Mucosa of stomach (tissue), 1 donor: ENCODE measurements around the gene RASSF3.

Experiments
- H3K27me3 ChIP-seq: one replicate; pipeline ENCODE4 v1.7.0; 2013; ENCODE audit warnings: mild to moderate bottlenecking, low read length; ENCODE audit not compliant: control insufficient read depth, insufficient read depth
- H3K36me3 ChIP-seq: one replicate; pipeline ENCODE4 v1.7.0; 2013; ENCODE audit warnings: low read length; ENCODE audit not compliant: control insufficient read depth, insufficient read depth
- H3K4me1 ChIP-seq: one replicate; pipeline ENCODE4 v1.7.0; 2013; ENCODE audit warnings: mild to moderate bottlenecking, low read length; ENCODE audit not compliant: control insufficient read depth, insufficient read depth
- H3K4me3 ChIP-seq: one replicate; pipeline ENCODE4 v1.7.0; 2013; ENCODE audit warnings: low read length
- H3K9ac ChIP-seq: one replicate; pipeline ENCODE4 v1.7.0; 2013; ENCODE audit warnings: mild to moderate bottlenecking, low read length, moderate library complexity
- H3K9me3 ChIP-seq: one replicate; pipeline ENCODE4 v1.7.0; 2013; ENCODE audit warnings: mild to moderate bottlenecking, low read length, moderate library complexity; ENCODE audit not compliant: control insufficient read depth
- donor health status: Pancreatic carcinoma.

Gene RASSF3

GRCh38 chr12:64691227-64691794 is 81.0 kb downstream of the RASSF3 start:
- H3K4me3 ChIP-seq, result no peak overlapping the region
- H3K9me3 ChIP-seq, result no peaks in the 10 kb centered on the region
- no peaks in the 10 kb centered on the region for H3K36me3 ChIP-seq
- H3K27me3 ChIP-seq, result no peaks in the 10 kb centered on the region
- no peak overlapping the region for H3K9ac ChIP-seq
- peaks cover 12% of the 10 kb centered on the region for H3K4me1 ChIP-seq

GRCh38 chr12:64691795-64692583 is 81.7 kb downstream of the RASSF3 start:
- Histone ChIP-seq H3K4me3 (no peak overlapping the region), H3K27me3 (no peaks in the 10 kb centered on the region), H3K4me1 (peaks cover 12% of the 10 kb centered on the region), H3K9me3 (no peaks in the 10 kb centered on the region), H3K36me3 (no peaks in the 10 kb centered on the region), H3K9ac (no peak overlapping the region)

- Histone ChIP-seq H3K9ac (no peak overlapping the region), H3K9me3 (no peaks in the 10 kb centered on the region), H3K27me3 (no peaks in the 10 kb centered on the region), H3K4me1 (peaks cover 5% of the 10 kb centered on the region), H3K36me3 (no peaks in the 10 kb centered on the region), H3K4me3 (no peak overlapping the region)
Measured at GRCh38 chr12:64694130-64695040, 84.1 kb downstream of the RASSF3 start.

- Histone ChIP-seq H3K9me3 (no peaks in the 10 kb centered on the region), H3K4me1 (peaks cover 5% of the 10 kb centered on the region), H3K36me3 (no peaks in the 10 kb centered on the region), H3K9ac (no peak overlapping the region), H3K4me3 (no peak overlapping the region), H3K27me3 (no peaks in the 10 kb centered on the region)
Measured at GRCh38 chr12:64695550-64695949, 85.3 kb downstream of the RASSF3 start.

- no peaks in the 10 kb centered on the region for H3K27me3 ChIP-seq
- no peaks in the 10 kb centered on the region for H3K36me3 ChIP-seq
- no peak overlapping the region for H3K4me3 ChIP-seq
- H3K4me1 ChIP-seq, result peaks cover 5% of the 10 kb centered on the region
- H3K9me3 ChIP-seq, result no peaks in the 10 kb centered on the region
- H3K9ac ChIP-seq, result no peak overlapping the region
Measured at GRCh38 chr12:64696080-64696741, 85.9 kb downstream of the RASSF3 start.

- Histone ChIP-seq H3K27me3 (no peaks in the 10 kb centered on the region), H3K4me3 (no peak overlapping the region), H3K4me1 (no peaks in the 10 kb centered on the region), H3K36me3 (no peaks in the 10 kb centered on the region), H3K9me3 (no peaks in the 10 kb centered on the region), H3K9ac (no peak overlapping the region)
Measured at GRCh38 chr12:64699504-64700115, 89.3 kb downstream of the RASSF3 start.

GRCh38 chr12:64700532-64700931 is 90.2 kb downstream of the RASSF3 start:
- Histone ChIP-seq H3K9ac (no peak overlapping the region), H3K27me3 (no peaks in the 10 kb centered on the region), H3K4me1 (no peaks in the 10 kb centered on the region), H3K9me3 (no peaks in the 10 kb centered on the region), H3K36me3 (no peaks in the 10 kb centered on the region), H3K4me3 (no peak overlapping the region)

- no peak overlapping the region for H3K4me3 ChIP-seq
Measured at GRCh38 chr12:64701283-64701682, 91.0 kb downstream of the RASSF3 start.

GRCh38 chr12:64706306-64706705 is 96.0 kb downstream of the RASSF3 start:
- H3K4me3 ChIP-seq, result no peak overlapping the region

More at GRCh38 chr12:64701283-64701682, 91.0 kb downstream of the RASSF3 start:
- Histone ChIP-seq H3K36me3 (no peaks in the 10 kb centered on the region), H3K9me3 (no peaks in the 10 kb centered on the region), H3K4me1 (no peaks in the 10 kb centered on the region), H3K9ac (no peak overlapping the region), H3K27me3 (no peaks in the 10 kb centered on the region)

GRCh38 chr12:64706857-64707256 is 96.6 kb downstream of the RASSF3 start:
- no peaks in the 10 kb centered on the region for H3K4me1 ChIP-seq
- H3K27me3 ChIP-seq, result no peaks in the 10 kb centered on the region
- no peaks in the 10 kb centered on the region for H3K9me3 ChIP-seq
- H3K4me3 ChIP-seq, result no peak overlapping the region
- H3K36me3 ChIP-seq, result no peaks in the 10 kb centered on the region
- H3K9ac ChIP-seq, result no peak overlapping the region

More at GRCh38 chr12:64706306-64706705, 96.0 kb downstream of the RASSF3 start:
- Histone ChIP-seq H3K9me3 (no peaks in the 10 kb centered on the region), H3K27me3 (no peaks in the 10 kb centered on the region), H3K9ac (no peak overlapping the region), H3K4me1 (no peaks in the 10 kb centered on the region), H3K36me3 (no peaks in the 10 kb centered on the region)

GRCh38 chr12:64707362-64707761 is 97.1 kb downstream of the RASSF3 start:
- Histone ChIP-seq H3K4me3 (no peak overlapping the region), H3K9ac (no peak overlapping the region), H3K4me1 (no peaks in the 10 kb centered on the region), H3K27me3 (no peaks in the 10 kb centered on the region), H3K9me3 (no peaks in the 10 kb centered on the region), H3K36me3 (no peaks in the 10 kb centered on the region)
